Keratinocyte (primary cell): ENCODE measurements around the gene HDAC7. TPM values are rescaled to one million over a fixed set of nuclear protein-coding genes. Genes with fewer than 3 reads are reported as not detected.

Experiments used
- DNase-seq: peaks from one replicate; pipeline ENCODE4 v3.0.0-alpha.2; 2011; ENCODE audit warnings: low read depth, missing footprints, low spot score
- FAIRE-seq: peaks from 2 replicates; lab custom pipeline; 2011; peaks lifted over from hg19 to GRCh38; lab: Jason Lieb, UNC
- H2AFZ ChIP-seq: 2 replicates; pipeline ENCODE4 v1.6.0; 2012; ENCODE audit warnings: low read length, control low read depth, inconsistent platforms; ENCODE audit not compliant: control insufficient read depth
- H3K27ac ChIP-seq: 2 replicates; pipeline ENCODE4 v1.5.1; 2011; ENCODE audit warnings: low read length; ENCODE audit not compliant: control insufficient read depth, insufficient read depth
- H3K27me3 ChIP-seq: 3 replicates; pipeline ENCODE4 v1.6.0; 2011; ENCODE audit warnings: low read length; ENCODE audit not compliant: control insufficient read depth, insufficient read depth; ENCODE audit errors: extremely low read depth
- H3K36me3 ChIP-seq, 2 experiments: 2 replicates in 1 of 2; 3 replicates in 1 of 2; pipeline ENCODE4 v1.5.1; 2011; ENCODE audit warnings: low read length in 2 of 2, mild to moderate bottlenecking in 1 of 2; ENCODE audit not compliant: control insufficient read depth in 2 of 2, insufficient read depth in 2 of 2; ENCODE audit errors: extremely low read depth in 1 of 2
- H3K4me1 ChIP-seq: 3 replicates; pipeline ENCODE4 v1.5.1; 2011; ENCODE audit warnings: low read length; ENCODE audit not compliant: control insufficient read depth, insufficient read depth; ENCODE audit errors: extremely low read depth
- H3K4me2 ChIP-seq: 3 replicates; pipeline ENCODE4 v1.6.0; 2011; ENCODE audit warnings: low read depth, low read length; ENCODE audit not compliant: control insufficient read depth, insufficient read depth; ENCODE audit errors: extremely low read depth
- H3K4me3 ChIP-seq, 3 experiments: fragments of 200-600 bp in 1 of 3; sonication (generic) in 1 of 3; 2 replicates in 2 of 3; 3 replicates in 1 of 3; pipeline ENCODE4 v1.5.1; 2011 to 2016; ENCODE audit warnings: low read length in 3 of 3, mild to moderate bottlenecking in 3 of 3, control low read depth in 2 of 3, inconsistent platforms in 1 of 3, low read depth in 1 of 3, mixed read lengths in 1 of 3, mixed run types in 1 of 3, moderate library complexity in 1 of 3; ENCODE audit not compliant: control insufficient read depth in 2 of 3, insufficient read depth in 2 of 3; ENCODE audit errors: extremely low read depth in 1 of 3
- H3K79me2 ChIP-seq: 2 replicates; pipeline ENCODE4 v1.6.0; 2012; ENCODE audit warnings: low read length; ENCODE audit not compliant: control insufficient read depth, insufficient read depth
- H3K9ac ChIP-seq: 3 replicates; pipeline ENCODE4 v1.6.0; 2011; ENCODE audit warnings: low read length; ENCODE audit not compliant: control insufficient read depth, insufficient read depth; ENCODE audit errors: extremely low read depth
- H3K9me1 ChIP-seq: 3 replicates; pipeline ENCODE4 v1.6.0; 2011; ENCODE audit warnings: low read length; ENCODE audit not compliant: control insufficient read depth, insufficient read depth; ENCODE audit errors: extremely low read depth
- H3K9me3 ChIP-seq: 2 replicates; pipeline ENCODE4 v1.5.1; 2012; ENCODE audit warnings: low read depth, low read length; ENCODE audit not compliant: control insufficient read depth
- H4K20me1 ChIP-seq: 3 replicates; pipeline ENCODE4 v1.6.0; 2011; ENCODE audit warnings: low read length; ENCODE audit not compliant: control insufficient read depth, insufficient read depth; ENCODE audit errors: extremely low read depth
- EZH2 ChIP-seq: IDR thresholded peaks from one replicate; pipeline ENCODE4 v1.6.1; 2012; ENCODE audit warnings: inconsistent platforms, mild to moderate bottlenecking, low read length, moderate library complexity
- dilution Hi-C: fragments of 300-500 bp; cut with MboI; formaldehyde crosslinking; loops from one replicate; pipeline ENCODE4 v1.7.0; 2020; ENCODE audit warnings: low sequenced_read_pairs; ENCODE audit not compliant: extremely low pct_ligation_motif_present
- polyA plus RNA-seq, 5 experiments: library from polyadenylated mRNA; depleted of rRNA in 3 of 5; stranded (reverse) in 3 of 5; stranded (forward) in 1 of 5; unstranded in 1 of 5; fragments of >200 nt; gene quantifications; 1 replicate in 1 of 5; 2 replicates in 3 of 5; 3 replicates in 1 of 5; pipeline versions ENCODE4 v1.2.1 to v1.2.3, GENCODE V29; 2011 to 2012; ENCODE audit warnings: missing spikeins in 2 of 5, low read depth in 1 of 5, low replicate concordance in 1 of 5
- TF ChIP-seq, protein P1 (sequence below), 3 experiments: IDR thresholded peaks in 1 of 3; conservative IDR thresholded peaks in 1 of 3; optimal IDR thresholded peaks in 1 of 3; 2 replicates in 2 of 3; 3 replicates in 1 of 3; pipeline versions ENCODE3 to v1.5.1; 2011; ENCODE audit warnings: low read length in 3 of 3, mild to moderate bottlenecking in 3 of 3, moderate library complexity in 2 of 3, control low read depth in 1 of 3, inconsistent platforms in 1 of 3; ENCODE audit not compliant: insufficient read depth in 2 of 3; ENCODE audit errors: extremely low read depth in 1 of 3

HDAC7 gene
- polyA plus RNA-seq, 1 donor (not counting 4 experiments of a cell fraction or from before 2014, with no cell fraction given): 17.0 TPM

DNA sequence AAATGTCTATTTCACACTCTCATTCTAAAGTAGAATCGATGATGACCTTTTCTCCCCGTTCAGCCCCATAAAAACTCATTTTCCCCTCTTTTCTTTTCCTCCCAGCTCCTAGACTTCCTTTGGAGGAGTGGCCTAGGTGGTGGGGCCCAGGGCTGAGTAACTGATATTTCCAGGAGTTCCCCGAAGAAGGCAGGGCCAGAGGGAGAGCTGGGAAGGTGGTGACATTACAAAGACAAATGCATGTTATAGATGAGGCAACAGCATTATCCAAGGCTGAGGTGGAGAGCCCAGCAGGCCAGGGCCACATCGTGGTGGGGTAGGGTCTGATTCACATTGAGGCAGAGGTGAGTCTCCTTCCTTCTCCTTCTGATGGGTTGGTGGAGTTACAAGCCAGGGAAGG lies 22.2 kb upstream of the HDAC7 start:
- no peaks in the 10 kb centered on the region for H3K79me2 ChIP-seq
- no peaks in the 10 kb centered on the region for H3K27me3 ChIP-seq
- no peaks in the 10 kb centered on the region for H4K20me1 ChIP-seq
- peaks cover 26 to 34% of the 10 kb centered on the region in 2 experiments for H3K36me3 ChIP-seq
- no peaks in the 10 kb centered on the region for H3K9me3 ChIP-seq
- H2AFZ ChIP-seq: no peak overlapping the region
- dilution Hi-C loops: no loop called here
- DNase-seq: no peak
- no peak for TF ChIP-seq EZH2
- TF ChIP-seq, protein P1, sequence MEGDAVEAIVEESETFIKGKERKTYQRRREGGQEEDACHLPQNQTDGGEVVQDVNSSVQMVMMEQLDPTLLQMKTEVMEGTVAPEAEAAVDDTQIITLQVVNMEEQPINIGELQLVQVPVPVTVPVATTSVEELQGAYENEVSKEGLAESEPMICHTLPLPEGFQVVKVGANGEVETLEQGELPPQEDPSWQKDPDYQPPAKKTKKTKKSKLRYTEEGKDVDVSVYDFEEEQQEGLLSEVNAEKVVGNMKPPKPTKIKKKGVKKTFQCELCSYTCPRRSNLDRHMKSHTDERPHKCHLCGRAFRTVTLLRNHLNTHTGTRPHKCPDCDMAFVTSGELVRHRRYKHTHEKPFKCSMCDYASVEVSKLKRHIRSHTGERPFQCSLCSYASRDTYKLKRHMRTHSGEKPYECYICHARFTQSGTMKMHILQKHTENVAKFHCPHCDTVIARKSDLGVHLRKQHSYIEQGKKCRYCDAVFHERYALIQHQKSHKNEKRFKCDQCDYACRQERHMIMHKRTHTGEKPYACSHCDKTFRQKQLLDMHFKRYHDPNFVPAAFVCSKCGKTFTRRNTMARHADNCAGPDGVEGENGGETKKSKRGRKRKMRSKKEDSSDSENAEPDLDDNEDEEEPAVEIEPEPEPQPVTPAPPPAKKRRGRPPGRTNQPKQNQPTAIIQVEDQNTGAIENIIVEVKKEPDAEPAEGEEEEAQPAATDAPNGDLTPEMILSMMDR (optimal IDR thresholded peaks at IDR 0.05 in 1 of 3, IDR thresholded peaks at IDR 0.05 in 1 of 3, conservative IDR thresholded peaks at IDR 0.05 in 1 of 3; ENCODE audit: extremely low read depth in 1 of 3, insufficient read depth in 2 of 3, low read length in 3 of 3): no peak
- H3K4me2 ChIP-seq: no peak overlapping the region
- H3K9ac ChIP-seq: no peak overlapping the region
- no peak overlapping the region for H3K27ac ChIP-seq
- H3K9me1 ChIP-seq: peaks cover 2% of the 10 kb centered on the region
- FAIRE-seq: no peak
- H3K4me3 ChIP-seq: no peak overlapping the region
- peaks cover 10% of the 10 kb centered on the region for H3K4me1 ChIP-seq

DNA sequence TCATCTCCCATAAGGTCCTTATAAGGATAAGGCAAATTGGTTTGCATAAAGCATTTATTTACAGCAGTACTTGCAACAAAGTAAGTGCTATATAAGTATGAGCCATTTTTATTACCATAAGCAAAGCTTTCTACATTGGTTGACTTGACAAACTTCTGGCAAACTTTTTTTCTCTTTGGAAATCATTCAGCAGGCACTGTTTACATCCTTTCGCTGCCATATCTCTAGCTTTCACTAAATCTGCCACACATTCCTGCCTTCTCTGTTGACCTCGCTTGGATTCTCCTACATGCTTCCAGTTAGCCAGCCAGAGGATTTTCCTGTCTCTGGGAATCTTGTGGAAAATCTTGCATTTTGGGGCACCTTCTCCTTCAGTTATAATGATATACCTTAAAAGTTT lies 21.8 kb upstream of the HDAC7 start:
- Histone ChIP-seq H3K4me1 (peaks cover 10% of the 10 kb centered on the region), H4K20me1 (no peaks in the 10 kb centered on the region), H3K4me3 (no peak overlapping the region), H3K9me1 (peaks cover 2% of the 10 kb centered on the region), H3K27ac (no peak overlapping the region), H3K9me3 (no peaks in the 10 kb centered on the region), H3K27me3 (no peaks in the 10 kb centered on the region), H3K79me2 (no peaks in the 10 kb centered on the region), H2AFZ (no peak overlapping the region), H3K9ac (no peak overlapping the region), H3K4me2 (no peak overlapping the region), H3K36me3 (peaks cover 22 to 30% of the 10 kb centered on the region in 2 experiments)
- DNase-seq: no peak
- peak; percentile 9 for FAIRE-seq
- TF ChIP-seq, protein P1 (optimal IDR thresholded peaks at IDR 0.05 in 1 of 3, IDR thresholded peaks at IDR 0.05 in 1 of 3, conservative IDR thresholded peaks at IDR 0.05 in 1 of 3; ENCODE audit: extremely low read depth in 1 of 3, insufficient read depth in 2 of 3, low read length in 3 of 3): no peak
- TF ChIP-seq EZH2: no peak
- dilution Hi-C loops: no loop called here
